ENCODE measurements around the gene SPSB4.

The SPSB4 gene

GRCh38 chr3:141122455-141123030, 71.4 kb downstream of the SPSB4 start:
- TF ChIP-seq ZNF274 (IDR thresholded peaks at IDR 0.05; ENCODE audit: low read depth, low read length) = no peak
- no peak overlapping the region for H3K4me3 ChIP-seq (ENCODE audit: low read length)

DNA sequence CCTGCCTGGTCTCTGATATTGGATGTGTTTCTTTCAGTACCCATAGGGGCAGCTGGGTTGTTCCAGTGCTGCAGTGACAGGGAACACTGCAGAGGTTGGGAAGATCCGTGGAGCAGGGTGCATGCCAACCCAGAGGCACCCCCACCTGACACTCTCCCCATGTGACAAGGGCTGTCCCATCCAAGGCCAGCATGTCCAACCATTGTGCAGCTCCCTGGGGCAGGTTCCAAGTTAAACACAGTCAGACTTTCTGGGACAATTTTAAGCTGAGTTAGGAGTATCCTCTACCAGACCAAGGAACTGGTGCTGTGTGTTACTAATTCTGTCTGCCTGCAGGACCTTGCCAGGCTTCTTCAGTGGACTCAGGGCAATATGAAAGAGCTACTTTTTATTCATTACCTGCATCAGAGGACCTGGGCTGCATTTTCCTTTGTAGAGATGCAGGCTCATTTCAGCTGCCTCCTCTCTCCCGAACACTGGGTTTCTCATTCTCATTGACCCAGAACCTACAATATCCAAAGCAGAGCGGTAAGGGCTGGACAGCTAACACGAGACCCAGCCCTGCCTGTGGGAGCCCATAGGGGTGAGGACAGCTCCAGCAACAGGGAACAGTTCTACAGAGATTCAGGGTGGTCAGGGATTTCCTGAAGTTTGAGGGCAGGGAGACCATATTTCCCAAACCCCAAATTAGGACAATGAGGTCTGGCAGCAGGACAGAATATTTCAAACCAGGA, 72.7 kb downstream of the SPSB4 start:
- no peak for TF ChIP-seq ZNF274 (IDR thresholded peaks at IDR 0.05; ENCODE audit: low read depth, low read length)
- no peak overlapping the region for H3K4me3 ChIP-seq (ENCODE audit: low read length)

DNA sequence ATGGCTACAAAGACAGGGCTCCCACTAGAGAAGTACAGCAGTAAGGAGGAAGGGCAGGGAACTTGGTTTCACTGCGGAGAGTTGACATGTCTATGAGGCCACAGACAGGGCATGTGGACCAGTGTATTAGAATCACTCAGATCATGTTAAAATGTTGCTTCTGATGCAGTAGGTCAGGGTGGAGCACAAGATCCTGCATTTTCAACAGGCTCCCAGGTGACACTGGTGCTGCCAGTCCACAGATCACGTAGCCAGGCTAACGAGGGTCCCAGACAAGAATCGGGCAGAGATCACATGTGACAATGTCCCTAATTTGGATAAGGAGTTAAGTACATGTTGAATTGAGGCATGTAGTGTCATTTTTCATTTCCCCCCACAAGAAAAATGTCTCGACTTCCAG, 73.6 kb downstream of the SPSB4 start:
- no peak for TF ChIP-seq ZNF274 (IDR thresholded peaks at IDR 0.05; ENCODE audit: low read depth, low read length)
- H3K4me3 ChIP-seq (ENCODE audit: low read length) = no peak overlapping the region

DNA sequence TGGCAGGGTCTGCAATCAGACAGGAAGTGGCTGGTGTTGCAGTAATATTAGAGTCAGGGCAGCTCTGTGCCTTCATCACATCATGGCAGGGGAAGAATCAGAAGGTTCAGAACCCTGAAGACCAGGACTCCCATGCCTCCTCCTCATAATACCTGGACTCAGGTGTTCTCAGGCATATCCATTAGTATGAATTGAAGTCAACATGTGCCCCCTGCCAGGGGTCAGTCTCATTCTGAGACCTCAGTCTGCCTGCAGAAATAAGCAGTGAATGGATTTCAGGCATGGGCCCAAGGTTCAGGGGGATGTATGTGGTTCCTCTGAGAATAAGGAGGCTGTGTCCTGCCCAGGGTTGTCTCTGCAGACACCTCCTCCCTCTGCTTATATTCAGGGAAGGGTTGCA, 74.2 kb downstream of the SPSB4 start:
- H3K4me3 ChIP-seq (ENCODE audit: low read length) = no peak overlapping the region
- TF ChIP-seq ZNF274 (IDR thresholded peaks at IDR 0.05; ENCODE audit: low read depth, low read length) = no peak

GRCh38 chr3:141126661-141127343, 75.7 kb downstream of the SPSB4 start:
- H3K4me3 ChIP-seq (ENCODE audit: low read length) = no peak overlapping the region
- TF ChIP-seq ZNF274 (IDR thresholded peaks at IDR 0.05; ENCODE audit: low read depth, low read length) = no peak

GRCh38 chr3:141127344-141128125, 76.4 kb downstream of the SPSB4 start:
- H3K4me3 ChIP-seq (ENCODE audit: low read length) = no peak overlapping the region

GRCh38 chr3:141128126-141128777, 77.1 kb downstream of the SPSB4 start:
- H3K4me3 ChIP-seq (ENCODE audit: low read length) = no peak overlapping the region
- no peak for TF ChIP-seq ZNF274 (IDR thresholded peaks at IDR 0.05; ENCODE audit: low read depth, low read length)

More at GRCh38 chr3:141127344-141128125, 76.4 kb downstream of the SPSB4 start:
- TF ChIP-seq ZNF274 (IDR thresholded peaks at IDR 0.05; ENCODE audit: low read depth, low read length) = no peak

DNA sequence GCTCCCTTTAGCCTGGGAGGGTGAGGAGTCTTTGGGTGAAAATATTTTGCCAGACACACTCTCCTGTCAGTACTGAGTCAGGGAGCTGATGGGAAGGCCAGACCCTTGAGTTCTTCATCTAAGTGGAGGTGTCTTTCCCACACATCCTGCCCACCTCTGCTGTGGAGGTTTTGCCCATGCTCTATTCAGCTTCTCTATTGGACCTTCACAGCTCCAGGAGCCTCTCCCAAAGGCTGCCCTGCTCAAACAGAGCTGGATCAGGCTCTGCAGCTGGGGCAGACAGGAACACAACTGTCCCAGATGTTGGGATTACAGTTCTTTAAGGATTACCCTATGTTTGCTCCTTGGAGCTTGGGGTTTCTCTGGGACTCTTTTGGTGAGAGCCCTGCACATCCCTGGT, 77.9 kb downstream of the SPSB4 start:
- TF ChIP-seq ZNF274 (IDR thresholded peaks at IDR 0.05; ENCODE audit: low read depth, low read length) = no peak

GRCh38 chr3:141129541-141130011, 78.4 kb downstream of the SPSB4 start:
- no peak for TF ChIP-seq ZNF274 (IDR thresholded peaks at IDR 0.05; ENCODE audit: low read depth, low read length)
- no peak overlapping the region for H3K4me3 ChIP-seq (ENCODE audit: low read length)

More for the DNA sequence above, 77.9 kb downstream of the SPSB4 start:
- H3K4me3 ChIP-seq (ENCODE audit: low read length) = no peak overlapping the region

GRCh38 chr3:141143517-141143916, 92.4 kb downstream of the SPSB4 start:
- H3K4me3 ChIP-seq (ENCODE audit: low read length) = no peak overlapping the region
- no peak for TF ChIP-seq ZNF274 (IDR thresholded peaks at IDR 0.05; ENCODE audit: low read depth, low read length)

DNA sequence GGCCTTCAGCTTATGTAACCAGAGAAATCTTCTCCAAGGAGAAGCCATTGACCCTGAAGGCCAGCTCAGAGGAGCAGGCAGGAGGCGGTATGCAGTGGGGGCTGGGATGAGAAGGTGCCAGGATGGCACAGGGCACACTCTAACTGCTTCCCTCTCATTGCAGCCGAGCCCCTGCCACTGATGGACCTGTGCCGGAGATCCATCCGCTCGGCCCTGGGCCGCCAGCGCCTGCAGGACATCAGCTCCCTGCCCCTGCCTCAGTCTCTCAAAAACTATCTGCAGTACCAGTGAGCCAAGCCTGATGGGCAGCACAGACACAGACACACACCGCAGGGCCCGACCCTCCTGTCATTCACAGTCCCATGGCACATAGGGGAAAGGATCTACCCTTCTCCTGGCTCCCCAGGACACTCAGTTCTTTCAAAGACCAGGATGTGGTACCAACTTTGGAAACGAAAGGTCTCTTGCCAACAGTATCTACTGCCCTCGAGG, 95.9 kb downstream of the SPSB4 start:
- H3K4me3 ChIP-seq (ENCODE audit: low read length) = no peak overlapping the region
- no peak for TF ChIP-seq ZNF274 (IDR thresholded peaks at IDR 0.05; ENCODE audit: low read depth, low read length)

GRCh38 chr3:141147657-141148056, 96.5 kb downstream of the SPSB4 start:
- no peak overlapping the region for H3K4me3 ChIP-seq (ENCODE audit: low read length)
- no peak for TF ChIP-seq ZNF274 (IDR thresholded peaks at IDR 0.05; ENCODE audit: low read depth, low read length)

DNA sequence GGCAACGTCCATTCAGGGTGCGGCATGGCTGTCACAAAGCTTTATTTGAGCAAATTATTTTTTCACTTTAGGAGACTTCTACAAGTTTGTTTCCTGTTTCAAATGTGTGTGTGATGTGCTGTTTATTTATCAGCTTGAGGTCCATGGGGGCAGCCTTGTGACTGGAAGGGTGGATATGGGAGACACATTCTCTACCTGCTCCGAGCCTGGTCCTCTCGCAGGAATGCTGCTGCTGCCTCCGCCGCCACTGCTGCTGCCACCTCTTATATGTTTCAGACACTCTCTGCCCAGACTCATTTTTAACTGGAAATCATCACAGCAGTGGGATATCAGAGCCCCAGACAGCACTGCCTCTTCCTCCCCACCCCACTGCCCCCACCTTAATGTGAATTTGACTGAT, 97.0 kb downstream of the SPSB4 start:
- H3K4me3 ChIP-seq (ENCODE audit: low read length) = no peak overlapping the region
- TF ChIP-seq ZNF274 (IDR thresholded peaks at IDR 0.05; ENCODE audit: low read depth, low read length) = no peak

Measured in GM08714 (cell line).